Stimulated activated CD4-positive, alpha-beta T cell treated with anti-CD3 and anti-CD28 coated beads, Interleukin-4, amount 100 ng/mL, for 48 hours (primary cell): ENCODE data around the gene NARF.
A peak's percentile ranks its signal among the peaks of the same experiment; 100 is the strongest.

Experiments used
- DNase-seq, 2 donors: peaks; one replicate each; pipeline ENCODE4 v3.0.0-alpha.2; 2020; ENCODE audit warnings: low read depth in 2 of 2

Gene NARF

GRCh38 chr17:82474223-82475010, 15.9 kb downstream of the NARF start:
- DNase-seq, result no peak

GRCh38 chr17:82475458-82475857, 16.9 kb downstream of the NARF start:
- no peak for DNase-seq

- no peak for DNase-seq
These were observed 19.4 kb downstream of the NARF start for GRCh38 chr17:82477934-82478333.

- DNase-seq, result no peak
These were observed 21.1 kb downstream of the NARF start for GRCh38 chr17:82479602-82480001.

- DNase-seq, result no peak
These were observed 21.8 kb downstream of the NARF start for GRCh38 chr17:82480318-82480717.

- DNase-seq, result no peak
These were observed 24.7 kb downstream of the NARF start for GRCh38 chr17:82483204-82483660.

- DNase-seq, result no peak
These were observed 25.3 kb downstream of the NARF start for GRCh38 chr17:82483836-82484235.

GRCh38 chr17:82486231-82487094, 27.9 kb downstream of the NARF start:
- no peak for DNase-seq

GRCh38 chr17:82487910-82488309, 29.4 kb downstream of the NARF start:
- DNase-seq, result no peak

- no peak for DNase-seq
These were observed 30.6 kb downstream of the NARF start for GRCh38 chr17:82489117-82489516.

GRCh38 chr17:82489851-82490511, 31.4 kb downstream of the NARF start:
- no peak for DNase-seq

GRCh38 chr17:82490512-82491195, 32.1 kb downstream of the NARF start:
- no peak for DNase-seq

GRCh38 chr17:82491196-82491530, 32.6 kb downstream of the NARF start:
- no peak for DNase-seq

- DNase-seq, result no peak
These were observed 33.0 kb downstream of the NARF start for GRCh38 chr17:82491533-82491932.

GRCh38 chr17:82492643-82493225, 34.2 kb downstream of the NARF start:
- no peak for DNase-seq

GRCh38 chr17:82493226-82493781, 34.8 kb downstream of the NARF start:
- no peak for DNase-seq

- peak; percentile 82 to 83 for DNase-seq
These were observed 35.9 kb downstream of the NARF start for GRCh38 chr17:82494236-82495055.

GRCh38 chr17:82495844-82496528, 37.4 kb downstream of the NARF start:
- DNase-seq, result no peak
